ENCODE data around the gene SOCS1. TPM values are rescaled to one million over a fixed set of nuclear protein-coding genes. Genes with fewer than 3 reads are reported as not detected.
A peak's percentile ranks its signal among the peaks of the same experiment; 100 is the strongest.

The SOCS1 gene
- total and polyA plus RNA-seq, 2 of the 4 experiments (the other 2 are of a cell fraction): 2.0 to 22.0 TPM

GRCh38 chr16:11301645-11302501 is 45.9 kb upstream of the SOCS1 start:
- Histone ChIP-seq H3K9me3 (ENCODE audit: control insufficient read depth, insufficient read depth, low read length) (no peaks in the 10 kb centered on the region), H3K4me3 (ENCODE audit: insufficient read depth, low read depth, low read length) (no peak overlapping the region), H2AFZ (replicated peaks; ENCODE audit: low read length, poor library complexity) (no peak overlapping the region), H3K14ac (replicated peaks; ENCODE audit: low read depth, low read length) (0 out of 2 replicates have a peak overlapping the region, but pooled peaks have one; percentile 27), H2BK15ac (ENCODE audit: low read depth, low read length) (no peak overlapping the region), H3K56ac (ENCODE audit: extremely low read depth, insufficient read depth, low read length) (no peak overlapping the region), H2AK9ac (replicated peaks; ENCODE audit: low read depth, low read length, poor library complexity) (no peak overlapping the region), H4K8ac (ENCODE audit: low read depth in 2 of 2, low read length in 2 of 2) (no peak overlapping the region), H3K9me1 (ENCODE audit: insufficient read depth, low read length) (no peaks in the 10 kb centered on the region), H2BK5ac (ENCODE audit: low read depth, low read length, poor library complexity, severe bottlenecking) (no peak overlapping the region), H3K27ac (ENCODE audit: insufficient read depth, low read length) (no peak overlapping the region), H2BK20ac (ENCODE audit: low read depth, low read length) (no peak overlapping the region), H3K23ac (ENCODE audit: low read depth, low read length) (no peak overlapping the region), H4K91ac (ENCODE audit: insufficient read depth, low read depth, low read length) (no peak overlapping the region), H3K27me3 (ENCODE audit: control insufficient read depth, insufficient read depth, low read length) (no peaks in the 10 kb centered on the region), H3K4ac (ENCODE audit: low read depth, low read length) (no peak overlapping the region; the same call in 1 of the 2 replicates), H3K9ac (ENCODE audit: low read depth, low read length) (no peak overlapping the region), H4K5ac (ENCODE audit: low read depth, low read length) (no peak overlapping the region), H2BK120ac (ENCODE audit: low read depth, low read length) (no peak overlapping the region), H3K36me3 (ENCODE audit: control insufficient read depth, insufficient read depth, low read length) (no peaks in the 10 kb centered on the region), H3K4me2 (ENCODE audit: low read depth, low read length) (no peak overlapping the region), H3K79me1 (ENCODE audit: low read depth in 1 of 2, low read length in 2 of 2) (no peaks in the 10 kb centered on the region), H2AK5ac (ENCODE audit: low read depth, low read length) (no peak overlapping the region), H4K20me1 (ENCODE audit: insufficient read depth, low read length) (no peaks in the 10 kb centered on the region), H3K18ac (ENCODE audit: low read depth, low read length) (no peak overlapping the region), H3K4me1 (ENCODE audit: control insufficient read depth, insufficient read depth, low read length) (peaks cover 9% of the 10 kb centered on the region)
- ATAC-seq (ENCODE audit: low read depth) (no peak), DNase-seq (no peak)
- ChIA-PET CTCF (no interaction called here), POLR2A (ENCODE audit: unreplicated experiment) (no interaction called here)
- intact Hi-C loops (cut with micrococcal nuclease) (no loop called here), dilution Hi-C loops (cut with HindIII; ENCODE audit: low sequenced_read_pairs, unreplicated experiment) (no loop called here), in situ Hi-C loops (cut with MboI; ENCODE audit: low sequenced_read_pairs) (no loop called here)
- TF ChIP-seq FOS (IDR thresholded peaks at IDR 0.05; ENCODE audit: low read depth, low read length) (no peak), RAD21 (IDR thresholded peaks at IDR 0.05; ENCODE audit: low read length) (no peak), CHD1 (IDR thresholded peaks at IDR 0.05; ENCODE audit: low read depth, low read length) (no peak), MXI1 (IDR thresholded peaks at IDR 0.05; ENCODE audit: borderline replicate concordance, low read depth, low read length) (no peak), MAZ (IDR thresholded peaks at IDR 0.05; ENCODE audit: borderline replicate concordance, low read depth, low read length) (no peak), CEBPB (IDR thresholded peaks at IDR 0.05; ENCODE audit: low read depth, low read length) (no peak), RFX5 (IDR thresholded peaks at IDR 0.05; ENCODE audit: low read depth, low read length) (no peak), BHLHE40 (IDR thresholded peaks at IDR 0.05; ENCODE audit: low read depth, low read length) (no peak), NFE2L2 (IDR thresholded peaks at IDR 0.05; ENCODE audit: low read depth, low read length) (no peak)
- no CpG with 5 or more reads among the region's 4 CpGs for WGBS, 2 experiments (ENCODE audit: extremely low coverage in 2 of 2, insufficient read length in 1 of 2)
- no TSS peak for BruUV-seq (replicated peaks)

Data from IMR-90 (cell line).